OCI-LY1 (cell line): Measurements from ENCODE around the gene OLAH.

Source experiments
- CTCF ChIP-seq: fragments of 200-600 bp; sonication (generic), shearing (Covaris generic); IDR thresholded peaks from 2 replicates; pipeline ENCODE4 v1.5.1; 2017; ENCODE audit warnings: mild to moderate bottlenecking, antibody characterized with exemption, low read length, moderate library complexity, mixed read lengths
- EZH2 ChIP-seq: fragments of 200-600 bp; sonication (generic), shearing (Covaris generic); IDR thresholded peaks from 2 replicates; pipeline ENCODE4 v1.8.0; 2017; ENCODE audit warnings: borderline replicate concordance, mixed run types, mild to moderate bottlenecking, antibody characterized with exemption, low read length, moderate library complexity, mixed read lengths

GRCh38 chr10:15112657-15113056, 68.9 kb downstream of the OLAH start:
- TF ChIP-seq CTCF = no peak
- TF ChIP-seq EZH2 = no peak
